ENCODE measurements around the gene SLC46A2. TPM values are rescaled to one million over a fixed set of nuclear protein-coding genes. Genes with fewer than 3 reads are reported as not detected.

The SLC46A2 gene
- total RNA-seq, 2 donors from 2014 or later = not detected

DNA sequence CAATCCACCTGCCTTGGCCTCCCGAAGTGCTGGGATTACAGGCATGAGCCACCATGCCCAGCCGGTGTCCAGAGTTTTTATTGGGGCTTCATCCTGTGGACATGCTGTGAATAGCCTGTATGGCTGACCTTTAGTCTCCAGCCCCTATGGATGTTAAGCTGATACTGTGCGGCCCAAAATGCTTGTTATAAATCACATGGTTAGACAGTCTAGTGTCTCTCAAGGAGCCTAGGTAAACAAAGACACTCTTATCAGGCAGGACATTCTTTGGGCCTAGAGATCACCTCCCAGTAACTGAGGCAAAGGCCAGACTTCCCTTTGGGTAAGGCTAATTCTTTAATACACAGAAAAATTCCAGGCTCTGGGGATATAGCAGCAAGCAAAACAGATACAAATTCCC, 22.0 kb upstream of the SLC46A2 start:
- peaks cover 90% of the 10 kb centered on the region for H3K27me3 Mint-ChIP-seq (ENCODE audit: insufficient read depth)

DNA sequence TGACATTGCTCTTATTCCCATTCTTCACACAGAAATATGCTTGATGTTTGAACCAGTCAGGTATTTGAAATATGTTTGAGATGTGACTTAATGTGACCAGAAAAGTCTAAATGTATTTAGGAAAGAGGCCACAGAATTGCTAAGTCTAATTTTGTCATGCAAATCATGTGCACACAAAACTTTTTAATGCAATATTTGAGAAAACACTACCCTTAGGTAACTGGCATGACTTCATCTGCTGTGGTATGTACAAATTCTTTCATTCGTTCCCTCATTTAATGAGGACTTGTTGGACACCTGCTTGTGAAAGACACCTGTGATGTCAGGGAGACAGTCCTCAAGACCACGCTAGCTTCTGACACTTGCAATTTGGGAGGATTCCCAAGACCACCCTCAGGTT, 21.1 kb upstream of the SLC46A2 start:
- Mint-ChIP-seq H3K4me1 (no peaks in the 10 kb centered on the region), H3K27ac (no peak overlapping the region), H3K4me3 (no peak overlapping the region), H3K36me3 (ENCODE audit: low read depth) (no peaks in the 10 kb centered on the region), H3K27me3 (ENCODE audit: insufficient read depth) (peaks cover 86% of the 10 kb centered on the region), H3K9me3 (peaks cover 6% of the 10 kb centered on the region)
- 84 to 92% methylated on average over 2 of the region's 2 CpGs for WGBS, 2 experiments (ENCODE audit: insufficient coverage in 1 of 2, insufficient read length in 1 of 2)
- H3K36me3 ChIP-seq (ENCODE audit: control insufficient read depth, insufficient read depth, low read length) = no peaks in the 10 kb centered on the region
- no peaks in the 10 kb centered on the region for H3K9me3 ChIP-seq (ENCODE audit: control insufficient read depth, low read length)
- no peak overlapping the region for H3K9ac ChIP-seq (ENCODE audit: extremely low read depth, low read length, poor library complexity, severe bottlenecking)
- DNase-seq = no peak
- H3K4me1 ChIP-seq (ENCODE audit: control insufficient read depth, insufficient read depth, low read length) = no peaks in the 10 kb centered on the region
- peaks cover 74% of the 10 kb centered on the region for H3K27me3 ChIP-seq (ENCODE audit: control insufficient read depth, insufficient read depth, low read length, poor library complexity, severe bottlenecking)
- H3K27ac ChIP-seq (ENCODE audit: low read depth, low read length) = no peak overlapping the region
- no peak overlapping the region for H3K4me3 ChIP-seq (ENCODE audit: low read length)
- TF ChIP-seq, protein P1, sequence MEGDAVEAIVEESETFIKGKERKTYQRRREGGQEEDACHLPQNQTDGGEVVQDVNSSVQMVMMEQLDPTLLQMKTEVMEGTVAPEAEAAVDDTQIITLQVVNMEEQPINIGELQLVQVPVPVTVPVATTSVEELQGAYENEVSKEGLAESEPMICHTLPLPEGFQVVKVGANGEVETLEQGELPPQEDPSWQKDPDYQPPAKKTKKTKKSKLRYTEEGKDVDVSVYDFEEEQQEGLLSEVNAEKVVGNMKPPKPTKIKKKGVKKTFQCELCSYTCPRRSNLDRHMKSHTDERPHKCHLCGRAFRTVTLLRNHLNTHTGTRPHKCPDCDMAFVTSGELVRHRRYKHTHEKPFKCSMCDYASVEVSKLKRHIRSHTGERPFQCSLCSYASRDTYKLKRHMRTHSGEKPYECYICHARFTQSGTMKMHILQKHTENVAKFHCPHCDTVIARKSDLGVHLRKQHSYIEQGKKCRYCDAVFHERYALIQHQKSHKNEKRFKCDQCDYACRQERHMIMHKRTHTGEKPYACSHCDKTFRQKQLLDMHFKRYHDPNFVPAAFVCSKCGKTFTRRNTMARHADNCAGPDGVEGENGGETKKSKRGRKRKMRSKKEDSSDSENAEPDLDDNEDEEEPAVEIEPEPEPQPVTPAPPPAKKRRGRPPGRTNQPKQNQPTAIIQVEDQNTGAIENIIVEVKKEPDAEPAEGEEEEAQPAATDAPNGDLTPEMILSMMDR (conservative IDR thresholded peaks at IDR 0.05) = no peak

More for the DNA sequence above, 22.0 kb upstream of the SLC46A2 start:
- Mint-ChIP-seq H3K36me3 (ENCODE audit: low read depth) (no peaks in the 10 kb centered on the region), H3K4me3 (no peak overlapping the region), H3K27ac (no peak overlapping the region), H3K4me1 (no peaks in the 10 kb centered on the region), H3K9me3 (peaks cover 6% of the 10 kb centered on the region)
- no peak for DNase-seq
- no peaks in the 10 kb centered on the region for H3K9me3 ChIP-seq (ENCODE audit: control insufficient read depth, low read length)
- no peaks in the 10 kb centered on the region for H3K4me1 ChIP-seq (ENCODE audit: control insufficient read depth, insufficient read depth, low read length)
- H3K4me3 ChIP-seq (ENCODE audit: low read length) = no peak overlapping the region
- WGBS, 2 experiments (ENCODE audit: insufficient coverage in 1 of 2, insufficient read length in 1 of 2) = 89 to 92% methylated on average over 1 to 3 of the region's 3 CpGs
- peaks cover 74% of the 10 kb centered on the region for H3K27me3 ChIP-seq (ENCODE audit: control insufficient read depth, insufficient read depth, low read length, poor library complexity, severe bottlenecking)
- TF ChIP-seq, protein P1 (conservative IDR thresholded peaks at IDR 0.05) = no peak
- no peaks in the 10 kb centered on the region for H3K36me3 ChIP-seq (ENCODE audit: control insufficient read depth, insufficient read depth, low read length)
- no peak overlapping the region for H3K27ac ChIP-seq (ENCODE audit: low read depth, low read length)
- H3K9ac ChIP-seq (ENCODE audit: extremely low read depth, low read length, poor library complexity, severe bottlenecking) = no peak overlapping the region

DNA sequence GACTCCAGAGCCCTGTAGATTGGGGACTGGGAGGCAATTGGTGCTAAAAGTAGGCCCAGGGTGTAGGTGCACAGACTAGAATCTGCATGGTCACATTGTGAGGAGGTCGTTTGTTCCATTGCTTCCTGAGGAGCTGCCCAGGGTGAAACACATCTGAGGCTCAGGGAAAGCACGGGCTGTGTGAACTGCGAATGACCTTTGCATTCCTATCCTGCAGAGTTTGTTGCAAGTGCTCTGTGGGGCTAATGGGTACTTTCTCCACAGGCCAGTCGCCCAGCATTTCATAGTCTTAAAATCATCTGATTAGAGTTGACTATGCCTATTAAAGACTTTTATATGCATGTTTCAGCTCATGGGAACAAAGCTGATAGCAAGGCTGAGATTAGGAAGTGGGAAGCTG, 14.4 kb upstream of the SLC46A2 start:
- Mint-ChIP-seq H3K9me3 (no peaks in the 10 kb centered on the region), H3K27ac (no peak overlapping the region), H3K4me3 (no peak overlapping the region), H3K36me3 (ENCODE audit: low read depth) (no peaks in the 10 kb centered on the region), H3K27me3 (ENCODE audit: insufficient read depth) (peaks cover 57% of the 10 kb centered on the region), H3K4me1 (no peaks in the 10 kb centered on the region)
- H3K9me3 ChIP-seq (ENCODE audit: control insufficient read depth, low read length) = no peaks in the 10 kb centered on the region
- TF ChIP-seq, protein P1 (conservative IDR thresholded peaks at IDR 0.05) = no peak
- 69 to 80% methylated on average over 4 of the region's 4 CpGs for WGBS, 2 experiments (ENCODE audit: insufficient coverage in 1 of 2, insufficient read length in 1 of 2)
- H3K27ac ChIP-seq (ENCODE audit: low read depth, low read length) = no peak overlapping the region
- H3K36me3 ChIP-seq (ENCODE audit: control insufficient read depth, insufficient read depth, low read length) = no peaks in the 10 kb centered on the region
- H3K4me3 ChIP-seq (ENCODE audit: low read length) = no peak overlapping the region
- peaks cover 33% of the 10 kb centered on the region for H3K27me3 ChIP-seq (ENCODE audit: control insufficient read depth, insufficient read depth, low read length, poor library complexity, severe bottlenecking)
- no peaks in the 10 kb centered on the region for H3K4me1 ChIP-seq (ENCODE audit: control insufficient read depth, insufficient read depth, low read length)
- DNase-seq = no peak
- H3K9ac ChIP-seq (ENCODE audit: extremely low read depth, low read length, poor library complexity, severe bottlenecking) = no peak overlapping the region
